Neuronal stem cell (in vitro differentiated cells): ENCODE measurements around the gene MBTPS1.

Experiments used
- DNase-seq: peaks from one replicate; pipeline ENCODE4 v3.0.0-alpha.2; 2013; ENCODE audit warnings: low spot score
- H2AFZ ChIP-seq: one replicate; pipeline ENCODE4 v1.6.1; 2013; ENCODE audit warnings: mild to moderate bottlenecking, low read length, inconsistent platforms
- H2AK5ac ChIP-seq: 2 replicates; pipeline ENCODE4 v1.6.1; 2013; ENCODE audit warnings: low read depth, mild to moderate bottlenecking, inconsistent platforms, low read length, moderate library complexity, mixed read lengths
- H2BK120ac ChIP-seq: 2 replicates; pipeline ENCODE4 v1.6.1; 2013; ENCODE audit warnings: low read depth, mild to moderate bottlenecking, inconsistent platforms, low read length, moderate library complexity, mixed read lengths
- H2BK12ac ChIP-seq: one replicate; pipeline ENCODE4 v1.6.1; 2013; ENCODE audit warnings: low read length, inconsistent platforms
- H2BK15ac ChIP-seq: 2 replicates; pipeline ENCODE4 v1.6.1; 2013; ENCODE audit warnings: mild to moderate bottlenecking, low read length, inconsistent platforms, mixed read lengths
- H2BK5ac ChIP-seq: one replicate; pipeline ENCODE4 v1.6.1; 2013; ENCODE audit warnings: inconsistent platforms, mild to moderate bottlenecking, low read length, moderate library complexity
- H3K14ac ChIP-seq: one replicate; pipeline ENCODE4 v1.6.1; 2013; ENCODE audit warnings: low read length, inconsistent platforms
- H3K18ac ChIP-seq: 2 replicates; pipeline ENCODE4 v1.6.1; 2013; ENCODE audit warnings: low read length, inconsistent platforms
- H3K23ac ChIP-seq: 2 replicates; pipeline ENCODE4 v1.6.1; 2013; ENCODE audit warnings: low read depth, mild to moderate bottlenecking, mixed read lengths, low read length, inconsistent platforms; ENCODE audit not compliant: poor library complexity
- H3K27ac ChIP-seq: replicated peaks from 3 replicates; pipeline ENCODE4 v1.5.1; 2013; ENCODE audit warnings: low read length, inconsistent platforms
- H3K27me3 ChIP-seq, 3 experiments: 2 replicates each; pipeline ENCODE4 v1.6.1; 2013; ENCODE audit warnings: low read length in 3 of 3, mild to moderate bottlenecking in 2 of 3, inconsistent platforms in 1 of 3, low read depth in 1 of 3, mixed read lengths in 1 of 3, moderate library complexity in 1 of 3; ENCODE audit not compliant: control insufficient read depth in 3 of 3, insufficient read depth in 3 of 3
- H3K36me3 ChIP-seq, 2 donors: replicated peaks in 1 of 2; 2 replicates each; pipeline ENCODE4 v1.6.1; 2013; ENCODE audit warnings: low read length in 2 of 2; ENCODE audit not compliant: control insufficient read depth in 2 of 2, insufficient read depth in 2 of 2
- H3K4ac ChIP-seq: 2 replicates; pipeline ENCODE4 v1.6.1; 2013; ENCODE audit warnings: inconsistent platforms, mild to moderate bottlenecking, low read length, moderate library complexity
- H3K4me1 ChIP-seq, 2 donors: 1 replicate in 1 of 2; 2 replicates in 1 of 2; pipeline ENCODE4 v1.6.1; 2013; ENCODE audit warnings: low read length in 2 of 2, low read depth in 1 of 2; ENCODE audit not compliant: control insufficient read depth in 2 of 2, insufficient read depth in 1 of 2
- H3K4me2 ChIP-seq: one replicate; pipeline ENCODE4 v1.6.1; 2013; ENCODE audit warnings: mild to moderate bottlenecking, low read length, inconsistent platforms; ENCODE audit not compliant: insufficient read depth, poor library complexity, severe bottlenecking
- H3K4me3 ChIP-seq, 2 donors: 2 replicates each; pipeline ENCODE4 v1.5.1; 2013; ENCODE audit warnings: low read length in 2 of 2, mild to moderate bottlenecking in 2 of 2, inconsistent platforms in 1 of 2, moderate library complexity in 1 of 2
- H3K79me1 ChIP-seq: one replicate; pipeline ENCODE4 v1.6.1; 2013; ENCODE audit warnings: low read depth, mild to moderate bottlenecking, inconsistent platforms, low read length, moderate library complexity
- H3K9ac ChIP-seq: one replicate; pipeline ENCODE4 v1.6.1; 2013; ENCODE audit warnings: mild to moderate bottlenecking, low read depth, low read length, inconsistent platforms; ENCODE audit not compliant: poor library complexity
- H3K9me3 ChIP-seq, 2 donors: replicated peaks in 1 of 2; 2 replicates each; pipeline versions ENCODE3 to v1.6.1; 2013; ENCODE audit warnings: low read length in 2 of 2, mild to moderate bottlenecking in 2 of 2, inconsistent platforms in 1 of 2, low read depth in 1 of 2, mixed read lengths in 1 of 2, moderate library complexity in 1 of 2; ENCODE audit not compliant: control insufficient read depth in 2 of 2, insufficient read depth in 1 of 2
- H4K8ac ChIP-seq: one replicate; pipeline ENCODE4 v1.6.1; 2013; ENCODE audit warnings: low read depth, mild to moderate bottlenecking, inconsistent platforms, low read length, moderate library complexity
- H4K91ac ChIP-seq: one replicate; pipeline ENCODE4 v1.6.1; 2013; ENCODE audit warnings: low read length, low read depth, mild to moderate bottlenecking, inconsistent platforms; ENCODE audit not compliant: poor library complexity
- WGBS, 2 donors: extraction: QIAGEN DNeasy Blood & Tissue Kit; methylation state at CpG; one replicate each; pipeline ENCODE4 v1.1.7; 2013; ENCODE audit warnings: missing lambda C conversion rate in 2 of 2, mixed read lengths in 1 of 2; ENCODE audit not compliant: insufficient read length in 2 of 2, insufficient replicate concordance in 1 of 2; ENCODE audit errors: extremely low coverage in 2 of 2; 5-methylcytosine and 5-hydroxymethylcytosine counted together

MBTPS1 gene

DNA sequence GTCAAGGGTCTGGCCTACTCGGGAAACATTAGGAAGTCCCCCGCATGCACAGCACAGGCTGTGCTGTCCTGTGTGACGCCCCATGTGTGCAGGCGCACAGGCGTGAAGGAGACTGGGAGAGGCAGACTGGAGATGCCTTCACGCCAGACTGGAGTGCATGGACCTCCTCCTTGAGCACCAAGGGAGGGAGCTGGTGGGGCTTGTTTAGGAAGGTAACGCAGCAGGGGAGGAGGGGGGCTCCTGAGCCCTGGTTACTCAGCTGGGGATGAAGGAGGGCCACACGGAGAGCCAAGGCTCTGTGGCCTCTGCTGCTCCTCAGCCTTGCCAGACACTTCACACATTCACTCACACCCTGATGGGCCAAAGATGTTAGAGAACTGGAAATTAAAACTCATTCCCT, 20.5 kb upstream of the MBTPS1 start:
- H3K4me1 ChIP-seq, result peaks cover 17 to 28% of the 10 kb centered on the region in 2 donors
- no peak overlapping the region for H4K91ac ChIP-seq
- no peak overlapping the region for H3K23ac ChIP-seq
- H2AFZ ChIP-seq, result no peak overlapping the region
- no peak overlapping the region for H2AK5ac ChIP-seq
- no peak overlapping the region for H3K4me2 ChIP-seq
- DNase-seq, result no peak
- no peak overlapping the region for H4K8ac ChIP-seq
- no peak overlapping the region for H3K4ac ChIP-seq
- no peak overlapping the region for H2BK15ac ChIP-seq
- H3K36me3 ChIP-seq, result peaks cover 0 to 21% of the 10 kb centered on the region in 2 donors
- WGBS, 2 donors, result no CpG with 5 or more reads among the region's 8 CpGs
- H3K79me1 ChIP-seq, result peaks cover 7% of the 10 kb centered on the region
- H2BK120ac ChIP-seq, result no peak overlapping the region
- H3K4me3 ChIP-seq, result peak overlapping the region in 1 of 2 donors; percentile 30
- no peak overlapping the region for H3K18ac ChIP-seq
- peaks cover 2 to 6% of the 10 kb centered on the region in 2 donors for H3K9me3 ChIP-seq
- no peak overlapping the region for H2BK5ac ChIP-seq
- H3K9ac ChIP-seq, result no peak overlapping the region
- H3K14ac ChIP-seq, result no peak overlapping the region
- no peaks in the 10 kb centered on the region for H3K27me3 ChIP-seq
- no peak overlapping the region for H3K27ac ChIP-seq
- no peak overlapping the region for H2BK12ac ChIP-seq

DNA sequence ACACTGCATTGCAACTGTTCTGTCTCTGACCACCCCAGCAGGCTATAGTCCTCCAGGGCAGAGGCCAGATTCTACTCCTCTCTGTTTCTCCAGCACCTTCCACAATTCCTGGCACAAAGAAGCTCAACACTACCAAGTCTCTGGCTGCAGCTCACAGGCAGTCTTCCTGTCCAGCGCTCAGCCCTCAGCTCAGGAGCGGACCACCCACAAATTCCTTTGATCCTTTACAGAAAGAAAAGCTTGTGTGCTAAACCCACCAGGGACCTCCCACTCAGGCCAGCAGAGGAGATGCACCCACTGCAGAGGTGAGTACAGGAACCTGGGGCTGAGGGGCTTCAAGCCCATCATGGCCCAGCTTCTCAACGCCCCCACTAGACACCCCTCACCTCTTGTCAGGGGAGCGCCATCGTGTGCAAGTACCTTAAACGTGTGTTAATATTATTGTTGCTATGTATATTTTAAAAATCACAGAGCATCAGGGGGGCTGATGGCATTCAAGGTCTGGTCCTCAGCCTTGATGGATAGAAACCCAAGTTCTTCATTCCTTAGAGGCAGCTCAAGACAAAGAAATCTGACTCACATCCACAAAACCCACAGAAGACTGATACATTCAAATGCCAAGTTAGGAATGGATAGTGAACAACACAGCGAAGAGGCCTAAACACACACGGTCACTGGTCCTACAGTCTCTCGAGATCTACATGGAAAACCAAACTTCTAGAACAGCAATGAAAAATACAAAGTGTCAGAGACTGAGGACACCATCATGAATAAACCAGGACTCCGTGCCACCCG, 19.8 kb upstream of the MBTPS1 start:
- WGBS, 2 donors, result no CpG with 5 or more reads among the region's 11 CpGs
- no peak overlapping the region for H2BK12ac ChIP-seq
- no peak overlapping the region for H4K91ac ChIP-seq
- no peak overlapping the region for H2BK5ac ChIP-seq
- no peak overlapping the region for H4K8ac ChIP-seq
- H3K36me3 ChIP-seq, result peaks cover 0 to 18% of the 10 kb centered on the region in 2 donors
- no peak overlapping the region for H3K4me2 ChIP-seq
- no peak overlapping the region for H2AFZ ChIP-seq
- H3K18ac ChIP-seq, result no peak overlapping the region
- H3K4ac ChIP-seq, result no peak overlapping the region
- peaks cover 7% of the 10 kb centered on the region for H3K79me1 ChIP-seq
- no peak overlapping the region for H3K14ac ChIP-seq
- no peak for DNase-seq
- H3K23ac ChIP-seq, result no peak overlapping the region
- H3K4me3 ChIP-seq, result no peak overlapping the region
- peaks cover 17 to 28% of the 10 kb centered on the region in 2 donors for H3K4me1 ChIP-seq
- no peak overlapping the region for H2AK5ac ChIP-seq
- no peaks in the 10 kb centered on the region for H3K27me3 ChIP-seq
- H2BK120ac ChIP-seq, result no peak overlapping the region
- H3K27ac ChIP-seq, result no peak overlapping the region
- peaks cover 2 to 3% of the 10 kb centered on the region in 2 donors for H3K9me3 ChIP-seq
- no peak overlapping the region for H2BK15ac ChIP-seq
- no peak overlapping the region for H3K9ac ChIP-seq

GRCh38 chr16:84132527-84133285, 16.0 kb upstream of the MBTPS1 start:
- Histone ChIP-seq H3K27ac (no peak overlapping the region), H3K9me3 (no peaks in the 10 kb centered on the region), H3K36me3 (peaks cover 10 to 46% of the 10 kb centered on the region in 2 donors), H2AK5ac (no peak overlapping the region), H3K4me2 (no peak overlapping the region), H2BK5ac (no peak overlapping the region), H2BK12ac (no peak overlapping the region), H2BK120ac (no peak overlapping the region), H3K18ac (no peak overlapping the region), H4K91ac (no peak overlapping the region), H2AFZ (no peak overlapping the region), H3K14ac (no peak overlapping the region), H4K8ac (no peak overlapping the region), H3K27me3 (no peaks in the 10 kb centered on the region), H3K4me1 (peaks cover 10 to 12% of the 10 kb centered on the region in 2 donors), H3K4ac (no peak overlapping the region), H3K9ac (no peak overlapping the region), H3K4me3 (no peak overlapping the region), H2BK15ac (no peak overlapping the region), H3K23ac (no peak overlapping the region), H3K79me1 (peaks cover 7% of the 10 kb centered on the region)
- no CpG with 5 or more reads among the region's 7 CpGs for WGBS, 2 donors
- no peak for DNase-seq

DNA sequence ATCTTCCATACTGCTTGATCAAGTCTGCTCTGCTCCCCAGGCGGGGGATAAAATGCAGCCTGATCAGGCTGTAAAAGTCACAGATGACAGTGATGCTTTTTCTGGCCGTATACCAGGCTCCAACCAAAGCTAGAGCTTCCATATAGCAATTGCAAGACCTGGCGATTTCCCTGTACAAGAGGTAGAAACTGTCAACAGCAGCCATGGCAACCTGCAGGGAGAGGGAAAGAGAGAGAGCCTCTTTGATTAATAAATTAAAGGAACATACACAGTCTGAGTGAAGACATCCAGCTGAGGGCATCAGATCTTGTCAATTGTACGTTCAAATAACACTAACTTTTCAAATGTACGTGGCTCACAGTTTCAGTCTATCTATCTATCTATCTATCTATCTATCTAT, 14.4 kb upstream of the MBTPS1 start:
- Histone ChIP-seq H3K4me2 (no peak overlapping the region), H3K79me1 (peaks cover 2% of the 10 kb centered on the region), H2BK5ac (no peak overlapping the region), H3K14ac (no peak overlapping the region), H3K18ac (no peak overlapping the region), H2BK15ac (no peak overlapping the region), H3K27me3 (no peaks in the 10 kb centered on the region), H2BK120ac (no peak overlapping the region), H2AFZ (no peak overlapping the region), H3K9ac (no peak overlapping the region), H2BK12ac (no peak overlapping the region), H4K8ac (no peak overlapping the region), H3K4me1 (peaks cover 2 to 3% of the 10 kb centered on the region in 2 donors), H3K9me3 (no peaks in the 10 kb centered on the region), H3K4me3 (no peak overlapping the region), H2AK5ac (no peak overlapping the region), H4K91ac (no peak overlapping the region), H3K4ac (no peak overlapping the region), H3K23ac (no peak overlapping the region), H3K36me3 (peaks cover 15 to 57% of the 10 kb centered on the region in 2 donors), H3K27ac (no peak overlapping the region)
- no CpG with 5 or more reads among the region's 5 CpGs for WGBS, 2 donors
- no peak for DNase-seq
